GM18861 (cell line): ENCODE measurements around the gene DNPH1.

Experiments
- ATAC-seq: cut with Tn5 transposase; IDR thresholded peaks from one replicate; pipeline ENCODE4 v1.9.1; 2021; ENCODE audit not compliant: unreplicated experiment

Gene DNPH1

GRCh38 chr6:43184268-43184985 lies 44.9 kb downstream of the DNPH1 start:
- no peak for ATAC-seq

- no peak for ATAC-seq
Measured at GRCh38 chr6:43183441-43183840, 45.8 kb downstream of the DNPH1 start.

- peak; percentile 80 for ATAC-seq
Measured at GRCh38 chr6:43181942-43182860, 47.1 kb downstream of the DNPH1 start, which contains the start of gene CUL9. Gene CUL9 (plus strand): TSS chr6:43182196. CDS start chr6:43184311, 2,115 bp downstream.

- ATAC-seq = no peak
Measured at GRCh38 chr6:43181621-43181941, 47.7 kb downstream of the DNPH1 start.

- ATAC-seq = no peak
Measured at GRCh38 chr6:43180985-43181384, 48.3 kb downstream of the DNPH1 start.

- ATAC-seq = no peak
Measured at GRCh38 chr6:43180058-43180457, 49.2 kb downstream of the DNPH1 start.

- ATAC-seq = no peak
Measured at GRCh38 chr6:43178951-43179830, 50.1 kb downstream of the DNPH1 start.

GRCh38 chr6:43178150-43178549 lies 51.1 kb downstream of the DNPH1 start:
- ATAC-seq = no peak

GRCh38 chr6:43176423-43176786 lies 52.9 kb downstream of the DNPH1 start:
- ATAC-seq = no peak

GRCh38 chr6:43175676-43176422 lies 53.4 kb downstream of the DNPH1 start:
- ATAC-seq = no peak
